NOMO-1 treated with DMSO at 0.1 percent for 48 hours (cell line): ENCODE results near the gene SDK1.
A peak's percentile ranks its signal among the peaks of the same experiment; 100 is the strongest.

Source experiments
- DNase-seq: peaks from one replicate; lab custom pipeline; 2025; ENCODE audit not compliant: unreplicated experiment; lab: John Stamatoyannopoulos, UW

SDK1 gene

GRCh38 chr7:3404501-3404900 lies 103.4 kb downstream of the SDK1 start:
- DNase-seq = no peak

- peak; percentile 3 for DNase-seq
Measured at GRCh38 chr7:3408814-3409595, 108.0 kb downstream of the SDK1 start.

GRCh38 chr7:3412871-3413270 lies 111.8 kb downstream of the SDK1 start:
- DNase-seq = no peak

GRCh38 chr7:3415861-3416312 lies 114.8 kb downstream of the SDK1 start:
- DNase-seq = no peak

- DNase-seq = no peak
Measured at GRCh38 chr7:3416453-3416852, 115.4 kb downstream of the SDK1 start.

- DNase-seq = no peak
Measured at GRCh38 chr7:3425087-3425486, 124.0 kb downstream of the SDK1 start.

- no peak for DNase-seq
Measured at GRCh38 chr7:3426064-3426463, 125.0 kb downstream of the SDK1 start.

- no peak for DNase-seq
Measured at GRCh38 chr7:3427957-3428356, 126.9 kb downstream of the SDK1 start.

- DNase-seq = no peak
Measured at GRCh38 chr7:3429981-3430380, 128.9 kb downstream of the SDK1 start.

- DNase-seq = no peak
Measured at GRCh38 chr7:3430588-3430987, 129.5 kb downstream of the SDK1 start.

GRCh38 chr7:3431306-3431705 lies 130.3 kb downstream of the SDK1 start:
- no peak for DNase-seq

GRCh38 chr7:3432911-3433310 lies 131.9 kb downstream of the SDK1 start:
- no peak for DNase-seq

GRCh38 chr7:3434611-3435010 lies 133.6 kb downstream of the SDK1 start:
- no peak for DNase-seq

- DNase-seq = no peak
Measured at GRCh38 chr7:3436112-3436511, 135.1 kb downstream of the SDK1 start.

GRCh38 chr7:3436746-3437145 lies 135.7 kb downstream of the SDK1 start:
- DNase-seq = no peak

- no peak for DNase-seq
Measured at GRCh38 chr7:3437467-3437866, 136.4 kb downstream of the SDK1 start.

GRCh38 chr7:3438352-3438751 lies 137.3 kb downstream of the SDK1 start:
- no peak for DNase-seq

- DNase-seq = no peak
Measured at GRCh38 chr7:3439333-3440030, 138.4 kb downstream of the SDK1 start.

- no peak for DNase-seq
Measured at GRCh38 chr7:3440509-3440908, 139.5 kb downstream of the SDK1 start.

- no peak for DNase-seq
Measured at GRCh38 chr7:3443716-3444115, 142.7 kb downstream of the SDK1 start.

GRCh38 chr7:3446786-3447185 lies 145.7 kb downstream of the SDK1 start:
- no peak for DNase-seq

- DNase-seq = no peak
Measured at GRCh38 chr7:3451701-3452100, 150.6 kb downstream of the SDK1 start.

- no peak for DNase-seq
Measured at GRCh38 chr7:3453398-3453797, 152.3 kb downstream of the SDK1 start.
